ELR (cell line): ENCODE results near the gene LSMEM2.
"Not testable (repeated sequence)": the region's sequence is repeated elsewhere in the genome, so short reads cannot be mapped to it uniquely, and the experiment has no call there.

ENCODE experiments used
- DNase-seq: peaks from one replicate; pipeline ENCODE4 v3.0.0-alpha.2; 2015; ENCODE audit warnings: low read depth

Gene LSMEM2

GRCh38 chr3:50298836-50299637, 20.1 kb downstream of the LSMEM2 start, which contains the start of the genes HYAL3 and NAA80:
HYAL3 (minus strand) TSS chr3:50299405; CDS start chr3:50295602, 3,803 bp downstream.
NAA80 (minus strand) TSS chr3:50299405; CDS start chr3:50297463, 1,942 bp downstream.
- peak; percentile 99 for DNase-seq

- DNase-seq = no peak
Measured at GRCh38 chr3:50299638-50299928, 20.7 kb downstream of the LSMEM2 start.

- DNase-seq = peak; percentile 67
Measured at GRCh38 chr3:50299929-50300680, 21.2 kb downstream of the LSMEM2 start.

- DNase-seq = no peak
Measured at GRCh38 chr3:50300681-50301254, 21.9 kb downstream of the LSMEM2 start.

- no peak for DNase-seq
Measured at GRCh38 chr3:50302095-50303012, 23.5 kb downstream of the LSMEM2 start.

GRCh38 chr3:50303013-50303815, 24.3 kb downstream of the LSMEM2 start, which contains the start of gene HYAL1:
HYAL1 (minus strand) TSS chr3:50303574; CDS start chr3:50302956, 618 bp downstream.
- DNase-seq = no peak

GRCh38 chr3:50304601-50305000, 25.7 kb downstream of the LSMEM2 start:
- peak; percentile 72 for DNase-seq

GRCh38 chr3:50312041-50312440, 33.2 kb downstream of the LSMEM2 start:
- not testable (repeated sequence) for DNase-seq

GRCh38 chr3:50314342-50314741, 35.5 kb downstream of the LSMEM2 start:
- no peak for DNase-seq

- no peak for DNase-seq
Measured at GRCh38 chr3:50314816-50315215, 35.9 kb downstream of the LSMEM2 start.

- peak; percentile 60 for DNase-seq
Measured at GRCh38 chr3:50316657-50317242, 37.9 kb downstream of the LSMEM2 start.

GRCh38 chr3:50317300-50317699, 38.4 kb downstream of the LSMEM2 start:
- no peak for DNase-seq

GRCh38 chr3:50318163-50318562, 39.3 kb downstream of the LSMEM2 start:
- no peak for DNase-seq

GRCh38 chr3:50318615-50319014, 39.7 kb downstream of the LSMEM2 start:
- DNase-seq = no peak

- no peak for DNase-seq
Measured at GRCh38 chr3:50319181-50319893, 40.5 kb downstream of the LSMEM2 start.

GRCh38 chr3:50319894-50320625, 41.2 kb downstream of the LSMEM2 start:
- no peak for DNase-seq

GRCh38 chr3:50320853-50321335, 42.0 kb downstream of the LSMEM2 start:
- DNase-seq = peak; percentile 70

GRCh38 chr3:50321336-50322114, 42.6 kb downstream of the LSMEM2 start:
- peak; percentile 90 for DNase-seq
